Renal pelvis (tissue), 4 donors: ENCODE results near the gene VPS35L. TPM values are rescaled to one million over a fixed set of nuclear protein-coding genes. Genes with fewer than 3 reads are reported as not detected.
A peak's percentile ranks its signal among the peaks of the same experiment; 100 is the strongest.

Experiments
- DNase-seq: peaks from one replicate; pipeline ENCODE4 v3.0.0-alpha.2; 2013
- polyA plus RNA-seq, 3 donors: library from polyadenylated mRNA; unstranded; fragments of 120-200 nt; gene quantifications; one replicate each; pipeline ENCODE4 v1.2.1, GENCODE V29; 2013; ENCODE audit not compliant: insufficient read length in 3 of 3

The VPS35L gene
- polyA plus RNA-seq, 3 donors = 59.3 to 67.5 (median 60.1) TPM

GRCh38 chr16:19588661-19589060, 33.2 kb downstream of the VPS35L start:
- no peak for DNase-seq

DNA sequence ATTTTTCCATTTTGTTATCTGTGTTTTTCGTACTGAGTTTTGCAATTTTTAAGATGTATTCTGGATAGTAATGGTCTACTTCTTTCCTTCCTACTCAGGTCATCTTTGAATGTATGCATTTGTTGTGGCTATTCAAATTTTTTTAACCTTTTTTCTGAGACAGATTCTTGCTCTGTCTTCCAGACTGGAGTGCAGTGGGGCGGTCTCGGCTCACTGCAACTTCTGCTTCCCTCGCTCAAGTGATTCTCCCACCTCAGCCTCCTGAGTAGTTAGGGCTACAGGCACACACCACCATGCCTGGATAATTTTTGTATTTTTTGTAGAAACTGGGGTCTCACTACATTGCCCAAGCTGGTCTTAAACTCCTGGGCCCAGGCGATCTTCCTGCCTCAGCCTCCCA, 33.6 kb downstream of the VPS35L start:
- DNase-seq = no peak

DNA sequence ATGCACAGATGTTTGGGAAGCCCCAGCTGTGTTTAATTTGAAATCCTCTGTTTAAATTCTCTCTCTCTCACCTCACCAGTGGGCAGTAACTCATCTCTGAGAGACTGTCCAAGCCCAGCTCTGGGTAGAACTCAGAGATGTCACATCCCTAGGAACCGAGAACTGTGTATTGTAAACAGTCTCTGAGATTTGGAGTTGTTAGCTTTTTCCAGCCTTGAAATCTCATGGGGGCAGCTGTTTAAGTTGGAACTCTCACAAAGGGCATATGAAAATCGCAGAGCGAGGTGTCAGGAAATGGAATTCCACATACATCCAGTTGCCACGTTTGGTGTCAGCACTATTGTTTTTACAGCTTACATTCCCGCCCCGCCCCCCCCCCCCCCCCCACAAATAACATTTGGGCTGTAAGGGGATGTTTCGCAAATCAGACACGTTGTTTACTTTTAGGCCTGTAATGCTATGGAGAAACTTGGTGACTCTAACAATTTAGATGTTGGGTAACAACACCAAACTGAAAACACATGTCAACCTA, 34.3 kb downstream of the VPS35L start:
- DNase-seq = peak; percentile 24

GRCh38 chr16:19595043-19595767, 39.7 kb downstream of the VPS35L start:
- DNase-seq = no peak

- DNase-seq = no peak
Observed at GRCh38 chr16:19598805-19599510, 43.5 kb downstream of the VPS35L start.

DNA sequence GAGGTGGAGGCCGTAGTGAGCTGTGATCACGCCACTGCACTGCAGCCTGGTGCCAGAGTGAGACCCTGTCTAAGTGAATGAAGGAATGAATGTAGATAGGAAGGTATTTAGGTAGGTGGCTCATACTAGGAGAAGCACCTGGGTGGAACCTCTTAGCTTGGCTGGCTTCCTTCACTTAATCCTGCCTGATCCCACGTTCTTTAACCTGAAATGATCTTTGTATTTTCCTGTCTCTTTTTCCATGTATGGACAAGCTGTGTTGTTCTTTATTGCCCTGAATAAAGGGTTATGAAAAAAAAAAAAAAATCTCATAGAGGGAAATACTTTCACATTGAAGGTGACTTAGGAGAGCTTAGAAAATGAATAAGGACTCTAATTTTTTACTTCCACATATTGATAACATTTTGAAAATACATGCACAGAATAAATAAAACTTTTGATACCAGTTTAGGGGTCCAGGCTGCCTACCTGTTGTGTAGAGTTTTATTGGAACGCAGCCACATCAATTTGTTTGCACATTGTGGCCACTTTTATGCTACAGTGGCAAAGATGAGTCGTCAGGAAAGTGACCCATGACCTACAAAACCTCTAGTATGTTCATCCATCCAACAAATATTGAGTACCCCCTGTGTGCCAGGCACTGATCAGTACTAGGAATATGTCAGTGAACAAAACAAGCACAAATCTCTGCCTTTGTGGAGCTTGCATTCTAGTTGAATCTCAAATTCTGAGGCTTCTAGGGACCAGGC, 44.6 kb downstream of the VPS35L start:
- DNase-seq = no peak

DNA sequence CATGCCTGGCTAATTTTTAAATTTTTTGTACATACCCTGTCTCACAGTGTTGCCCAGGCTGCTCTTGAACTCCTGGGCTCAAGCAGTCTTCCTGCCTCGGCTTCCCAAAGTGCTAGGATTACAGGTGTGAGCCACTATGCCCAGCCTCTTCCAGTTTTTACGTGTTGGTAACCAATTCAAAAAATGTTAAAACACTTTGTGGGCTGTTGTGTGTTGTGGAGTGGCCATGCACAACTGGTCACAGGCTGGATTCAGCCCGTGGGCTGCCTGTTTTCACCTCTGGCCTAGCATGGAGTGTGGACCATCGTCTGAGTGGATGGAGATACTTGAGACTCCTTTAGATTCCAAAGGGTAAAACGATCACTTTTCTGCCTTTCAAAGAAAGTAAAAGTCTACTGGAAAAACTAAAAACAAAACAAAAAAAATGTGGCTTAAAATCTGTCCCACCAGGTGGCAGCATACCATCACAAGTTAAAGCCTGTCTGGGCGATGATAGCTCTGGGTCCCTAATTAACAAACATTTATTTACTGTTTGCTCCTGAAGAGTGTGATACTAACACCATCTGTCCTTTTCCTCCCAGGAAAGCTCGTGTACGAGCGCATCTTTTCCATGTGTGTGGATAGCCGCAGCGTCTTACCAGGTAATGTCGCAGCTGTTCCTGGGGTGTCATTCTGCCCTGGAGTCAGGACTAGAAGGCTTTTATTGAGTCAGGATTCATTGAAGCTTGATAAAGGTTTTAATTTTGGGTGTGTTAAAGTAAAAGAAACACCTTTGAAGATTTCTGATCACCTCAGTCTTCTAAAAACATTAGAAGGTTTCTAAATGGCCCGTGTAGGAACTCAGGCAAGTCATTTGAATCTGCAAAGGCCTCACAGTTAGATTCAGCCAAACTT, 45.8 kb downstream of the VPS35L start:
- DNase-seq = peak; percentile 24

- DNase-seq = no peak
Observed at GRCh38 chr16:19604911-19605310, 49.4 kb downstream of the VPS35L start.

DNA sequence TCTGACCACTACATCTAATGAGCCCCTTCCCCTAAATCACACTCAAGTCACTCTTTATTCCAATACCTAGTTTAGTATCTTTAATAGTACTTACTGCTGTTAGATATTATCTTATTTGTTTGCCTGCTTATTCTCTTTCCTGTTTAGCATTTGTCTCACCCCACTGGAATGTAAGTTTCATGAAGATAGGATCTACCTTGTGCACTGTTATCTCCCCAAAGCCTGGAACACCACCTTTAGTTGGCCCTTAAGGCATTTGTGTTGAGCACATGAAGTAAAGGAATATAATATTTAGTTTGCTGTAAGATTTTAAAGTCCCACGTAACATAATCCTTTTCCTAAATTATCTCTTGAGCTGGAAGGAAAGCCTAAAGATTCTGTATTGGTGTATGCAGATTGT, 50.2 kb downstream of the VPS35L start:
- DNase-seq = no peak

DNA sequence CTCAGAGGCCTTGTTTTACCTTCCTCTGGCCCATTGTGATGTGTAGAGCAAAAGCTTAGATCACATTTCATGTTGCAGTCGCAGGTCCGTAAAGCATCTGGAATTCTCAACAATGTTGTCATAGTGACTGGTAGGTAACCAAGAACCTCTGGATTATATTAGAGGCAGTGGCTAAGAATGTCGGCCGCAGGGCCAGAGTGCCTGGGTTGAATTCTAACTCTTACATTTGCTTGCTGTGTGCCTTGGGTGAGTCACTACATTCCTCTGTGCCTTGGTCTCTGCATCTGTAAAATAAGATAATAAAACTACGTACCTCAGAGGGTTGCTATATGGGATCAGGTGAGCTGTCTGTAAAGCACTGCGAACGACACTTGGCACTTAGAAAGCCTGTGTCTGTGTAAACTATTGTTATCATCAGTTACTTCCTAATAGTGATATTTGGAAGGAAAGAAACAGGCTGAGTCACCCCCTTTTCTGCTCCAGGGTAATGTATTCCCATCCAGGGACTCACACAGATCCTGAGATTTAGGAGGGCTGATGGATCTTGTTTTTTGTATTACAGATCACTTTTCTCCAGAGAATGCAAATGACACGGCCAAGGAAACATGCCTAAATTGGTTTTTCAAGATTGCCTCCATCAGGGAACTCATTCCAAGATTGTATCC, 52.2 kb downstream of the VPS35L start:
- DNase-seq = no peak

DNA sequence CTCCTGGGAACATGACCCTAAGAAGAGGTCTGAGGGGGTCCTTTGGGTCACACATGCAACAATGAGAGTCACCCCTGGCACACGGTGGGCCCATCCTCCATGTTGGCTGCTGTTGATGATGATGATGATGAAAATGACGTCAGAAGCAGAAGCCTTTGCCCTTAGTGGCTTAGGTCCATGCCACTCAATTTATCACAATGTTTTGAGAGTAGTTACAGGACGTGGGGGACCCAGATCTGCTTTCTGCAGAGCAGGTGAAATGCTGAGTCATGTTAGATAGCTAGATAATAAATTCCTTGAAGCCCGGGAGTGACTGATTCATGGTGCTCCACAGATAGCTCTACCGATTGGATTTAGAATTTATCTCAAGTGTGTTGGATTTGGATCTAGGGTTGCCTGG, 53.9 kb downstream of the VPS35L start:
- no peak for DNase-seq

DNA sequence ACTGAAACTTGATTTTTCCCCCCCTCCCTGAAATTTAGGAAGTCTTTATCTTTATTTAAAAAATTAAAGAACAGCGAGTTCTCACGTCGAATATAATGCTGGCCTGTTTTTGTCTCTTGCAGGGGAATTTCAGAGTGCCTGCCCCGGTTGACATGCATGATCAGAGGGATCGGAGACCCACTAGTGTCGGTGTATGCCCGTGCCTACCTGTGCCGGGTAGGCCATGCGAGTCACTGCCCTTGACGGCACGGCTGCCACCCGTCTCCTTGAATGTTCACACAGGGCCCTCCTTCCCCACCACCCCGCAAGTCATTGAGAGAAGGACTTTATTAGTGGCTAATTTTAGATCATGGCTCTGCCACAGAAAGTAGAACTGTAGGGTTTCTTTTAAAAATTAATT, 54.7 kb downstream of the VPS35L start:
- no peak for DNase-seq

GRCh38 chr16:19613834-19614233, 58.3 kb downstream of the VPS35L start:
- DNase-seq = no peak

DNA sequence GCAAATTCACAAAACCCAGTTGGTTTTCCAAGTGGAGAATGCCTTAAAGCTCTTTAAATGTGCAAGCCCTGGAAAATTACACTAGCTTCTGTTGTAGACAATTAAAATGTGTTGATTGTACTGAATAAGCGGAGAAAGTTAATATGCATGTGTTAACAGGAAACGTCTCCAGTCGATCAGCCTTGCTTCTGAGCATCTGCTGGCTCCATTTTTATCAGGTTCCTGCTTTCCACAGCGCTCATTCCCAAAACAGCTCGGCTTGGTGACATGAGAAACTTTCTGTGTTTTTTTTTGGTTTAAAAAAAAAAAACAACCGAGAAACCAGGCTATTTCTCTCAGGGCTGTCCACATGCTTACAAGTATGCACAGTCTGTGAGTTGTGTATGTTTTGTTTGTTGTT, 60.7 kb downstream of the VPS35L start:
- DNase-seq = no peak

GRCh38 chr16:19618876-19619275, 63.4 kb downstream of the VPS35L start:
- no peak for DNase-seq

DNA sequence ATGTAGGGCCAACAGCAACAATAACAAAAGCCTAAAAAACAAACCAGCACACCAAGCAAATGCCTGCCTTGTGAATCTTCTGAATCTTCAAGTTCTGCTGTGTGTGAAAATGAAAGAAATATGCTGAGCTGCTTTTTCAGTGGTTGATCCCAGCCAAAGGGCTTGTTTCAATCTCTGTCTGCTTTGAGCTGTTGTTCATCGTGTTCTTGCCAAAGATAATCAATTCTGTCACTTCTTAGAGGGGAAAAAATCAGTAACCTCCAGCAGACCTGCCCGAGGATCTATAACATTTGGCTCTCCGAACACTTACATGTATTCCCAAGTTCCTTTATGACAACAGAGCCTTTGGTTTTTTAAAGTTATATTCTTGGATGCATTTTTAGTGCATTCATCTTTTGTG, 65.9 kb downstream of the VPS35L start:
- DNase-seq = no peak

GRCh38 chr16:19625039-19625438, 69.5 kb downstream of the VPS35L start:
- DNase-seq = no peak

DNA sequence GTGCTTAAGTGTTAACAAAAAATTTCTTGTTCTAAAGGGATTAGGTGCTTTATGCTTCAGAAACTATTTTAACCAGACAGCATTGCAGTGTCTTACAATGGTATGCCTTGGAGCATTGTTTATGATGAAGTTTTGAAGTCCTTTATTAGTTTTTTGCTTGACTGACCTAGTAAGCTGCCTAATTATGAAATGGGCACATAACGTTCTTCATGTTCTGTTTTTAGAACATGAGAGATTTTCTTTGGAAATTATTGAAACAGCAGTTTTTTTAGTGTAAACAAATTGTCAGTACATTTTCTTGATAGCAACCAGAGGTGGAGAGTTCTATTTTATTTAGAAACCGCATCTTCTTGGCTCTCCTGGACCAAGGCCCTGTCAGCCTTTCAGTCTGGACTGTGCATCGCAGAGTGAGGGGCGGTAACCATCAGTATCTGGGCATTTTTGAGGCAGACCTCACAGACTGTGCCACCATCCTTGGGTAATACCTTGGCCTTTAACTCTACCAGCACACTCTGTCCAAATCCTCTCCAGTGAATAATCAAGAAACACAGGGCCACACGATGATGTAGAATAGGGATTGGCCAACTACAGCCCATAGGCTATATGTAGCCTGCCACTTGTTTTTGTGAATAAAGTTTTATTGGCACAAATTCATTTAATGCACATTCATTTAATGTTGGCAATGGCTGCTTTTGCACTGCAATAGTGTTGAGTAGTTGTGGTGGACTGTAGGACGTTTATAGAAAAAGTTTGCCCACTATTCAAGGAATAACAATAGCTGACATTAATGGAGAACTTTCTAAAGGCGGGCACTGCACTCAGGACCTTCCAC, 81.1 kb downstream of the VPS35L start:
- no peak for DNase-seq

- no peak for DNase-seq
Observed at GRCh38 chr16:19639986-19640421, 84.5 kb downstream of the VPS35L start.

DNA sequence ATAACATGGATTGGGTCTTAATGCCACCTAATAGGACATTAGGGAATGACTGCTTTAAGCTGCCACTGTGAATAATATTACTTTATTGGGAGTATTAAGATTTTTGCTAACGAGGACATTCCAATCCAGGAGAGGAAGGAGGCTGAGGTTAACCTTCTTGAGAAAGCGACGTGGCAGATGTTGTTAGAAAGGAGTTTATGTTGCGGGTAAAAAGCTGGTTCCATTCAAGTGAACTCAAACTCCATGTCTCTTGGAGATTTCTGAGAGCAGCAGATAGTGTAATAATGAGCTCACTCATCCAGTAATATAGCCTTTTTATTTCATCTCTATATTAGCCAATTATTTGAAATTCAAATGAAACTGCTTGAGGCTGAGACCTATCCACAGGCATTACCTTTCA, 87.0 kb downstream of the VPS35L start:
- no peak for DNase-seq
